Middle frontal gyrus (tissue), 1 donor: ENCODE measurements around the gene PNLIPRP1.

Experiments
- DNase-seq: peaks from one replicate; pipeline ENCODE4 v3.0.0-alpha.2; 2015; ENCODE audit warnings: low spot score; ENCODE audit errors: extremely low spot score

The PNLIPRP1 gene

DNA sequence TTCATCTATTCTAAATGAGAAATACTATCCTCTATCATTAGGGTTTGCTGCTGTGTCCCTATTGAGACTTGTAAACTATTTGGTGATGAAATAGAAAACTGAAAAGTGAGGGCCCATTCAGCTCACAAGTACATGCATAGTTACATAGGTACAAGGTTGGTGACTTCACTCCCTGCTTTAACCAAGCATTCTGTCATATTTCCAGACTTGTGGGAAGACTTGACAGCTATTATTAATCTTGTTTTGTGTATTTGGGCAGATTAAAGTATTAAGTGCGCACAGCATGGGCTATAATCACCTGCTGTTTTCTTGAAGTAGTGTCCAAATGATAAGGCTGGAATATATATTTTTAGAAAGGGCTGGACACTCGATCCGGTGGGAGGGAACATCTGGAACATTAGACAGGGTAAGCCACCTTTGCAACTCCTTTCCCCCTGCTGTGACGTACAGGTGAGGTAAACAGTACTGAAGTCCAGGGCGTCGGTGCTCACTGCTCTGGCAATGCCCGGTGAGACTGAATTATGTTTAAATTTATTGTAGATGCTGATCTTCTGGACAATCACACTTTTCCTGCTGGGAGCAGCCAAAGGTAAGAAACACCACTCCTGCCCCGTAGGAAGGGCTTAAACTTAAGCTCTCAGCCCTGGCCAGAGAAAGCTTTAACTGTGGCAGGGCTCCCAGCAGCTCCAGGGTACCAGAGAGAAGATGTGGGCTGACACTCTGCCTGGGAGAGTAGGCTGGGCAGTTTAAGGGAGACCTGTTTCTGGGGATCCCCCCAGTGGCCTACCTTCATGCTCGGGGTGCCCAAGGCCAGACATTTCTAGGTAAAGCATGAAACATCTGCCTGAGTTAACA lies at the start of gene PNLIPRP1:
Gene PNLIPRP1, plus strand, starts transcription at position 370 of the 855 bp plus-strand sequence. Its CDS starts 171 bp downstream, at position 541.
- DNase-seq = no peak

DNA sequence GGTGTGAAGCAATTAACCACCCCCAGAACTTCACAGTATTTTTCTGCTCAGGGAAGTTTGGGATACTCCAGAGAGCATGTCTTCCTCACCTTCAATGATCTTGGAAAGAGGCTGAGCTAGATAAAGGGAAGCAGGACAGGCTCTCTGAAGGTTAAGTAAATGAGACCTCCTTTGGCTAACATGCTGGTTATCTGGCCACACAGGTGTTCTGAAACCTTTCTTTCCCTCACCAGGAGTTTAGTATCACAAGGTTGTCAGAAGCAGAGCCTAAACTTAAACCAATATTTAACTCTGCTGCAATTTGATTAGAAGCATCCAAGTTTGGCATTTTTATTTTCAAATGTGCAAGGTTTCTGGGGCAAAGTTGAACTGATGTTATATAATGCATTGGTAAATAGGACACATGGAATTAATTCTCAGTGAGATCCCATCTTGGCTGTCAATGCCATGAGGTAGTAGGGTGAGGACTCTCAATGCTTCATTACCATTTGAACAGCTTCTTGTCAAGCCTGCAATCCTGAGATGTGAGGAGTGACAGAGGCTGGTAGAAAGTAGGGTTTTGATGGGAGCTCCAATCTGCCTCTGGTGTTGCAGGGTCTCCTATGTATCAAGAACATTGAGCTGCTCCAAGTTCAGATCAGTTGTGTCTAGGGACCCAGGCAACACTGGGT lies 48.6 kb upstream of the PNLIPRP1 start:
- DNase-seq = no peak

DNA sequence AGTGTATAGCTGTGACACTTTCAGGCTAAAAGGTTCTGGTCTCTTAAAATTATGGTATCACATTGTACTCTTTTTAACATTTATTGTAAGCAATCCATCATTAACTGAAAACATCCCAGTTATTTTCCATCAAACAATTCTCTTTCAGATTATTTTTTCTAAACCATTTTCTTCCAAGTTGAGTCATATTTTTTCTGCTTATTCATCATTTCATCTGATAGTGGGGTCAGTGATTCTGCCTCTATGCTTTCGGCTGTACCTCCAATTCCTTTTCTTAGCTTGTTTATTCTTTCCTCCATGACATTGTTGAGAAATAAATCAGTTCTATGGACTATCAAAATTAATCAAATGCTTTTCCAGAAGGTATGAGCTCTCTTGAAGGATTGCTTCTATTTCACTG lies 45.6 kb upstream of the PNLIPRP1 start:
- DNase-seq = no peak

DNA sequence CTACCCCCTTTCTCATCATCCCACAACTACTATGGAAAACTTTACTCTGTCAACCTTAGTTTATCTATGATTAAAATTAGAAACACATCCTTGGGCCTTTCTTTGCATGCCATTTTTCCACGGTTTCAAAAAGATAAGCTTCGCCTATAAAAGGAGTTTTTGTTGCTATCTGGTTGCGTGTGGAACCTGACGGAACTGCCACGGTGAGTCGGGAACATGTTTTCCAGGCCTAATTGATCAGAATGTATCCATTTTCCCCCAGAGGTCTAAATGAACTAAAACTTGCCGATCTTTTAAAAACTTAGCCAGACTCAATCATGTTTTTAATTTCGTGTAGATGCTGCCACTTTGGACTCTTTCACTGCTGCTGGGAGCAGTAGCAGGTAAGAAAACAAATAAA lies 45.0 kb upstream of the PNLIPRP1 start, which contains the start of gene PNLIP:
Gene PNLIP, plus strand, starts transcription at position 176 of the 400 bp plus-strand sequence. Its CDS starts 162 bp downstream, at position 338.
- no peak for DNase-seq

DNA sequence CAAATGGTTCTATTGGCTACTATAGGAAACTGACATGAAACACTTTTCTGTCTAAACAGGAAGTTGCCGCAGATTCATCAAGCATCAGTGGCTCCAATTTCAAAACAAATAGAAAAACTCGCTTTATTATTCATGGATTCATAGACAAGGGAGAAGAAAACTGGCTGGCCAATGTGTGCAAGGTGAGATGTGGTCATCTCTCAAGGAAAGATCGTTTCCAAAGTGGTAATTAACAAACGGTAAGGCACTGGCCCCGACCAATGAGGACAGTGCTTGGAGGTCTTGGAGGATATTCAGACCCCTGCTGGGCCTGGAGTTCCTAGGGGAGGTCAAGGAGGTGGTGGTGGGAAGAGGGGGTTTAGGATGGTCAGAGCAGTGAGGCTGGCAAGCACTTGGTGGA lies 42.5 kb upstream of the PNLIPRP1 start:
- DNase-seq = no peak

DNA sequence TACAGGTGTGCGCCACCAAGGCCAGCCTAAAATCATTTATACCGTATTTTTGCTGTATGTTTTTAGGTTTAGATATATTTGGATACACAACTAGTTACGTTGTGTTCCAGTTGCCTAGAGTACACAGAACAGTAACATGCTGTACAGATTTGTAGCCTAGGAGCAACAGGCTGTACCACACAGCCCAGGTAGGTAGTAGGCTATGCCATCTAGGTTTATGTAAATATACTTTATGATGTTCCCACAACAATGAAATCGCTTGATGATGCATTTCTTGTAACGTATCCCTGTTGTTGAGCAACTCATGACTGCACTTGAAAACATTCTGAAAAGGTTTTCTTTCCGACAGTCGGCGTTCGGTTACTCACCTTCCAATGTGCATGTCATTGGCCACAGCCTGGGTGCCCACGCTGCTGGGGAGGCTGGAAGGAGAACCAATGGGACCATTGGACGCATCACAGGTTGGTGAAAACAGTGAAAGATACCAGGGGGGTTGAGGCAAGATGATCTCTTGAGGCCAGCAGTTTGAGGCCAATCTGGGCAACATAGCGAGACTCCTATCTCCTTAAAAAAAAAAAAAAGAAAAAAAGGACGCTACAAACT lies 37.3 kb upstream of the PNLIPRP1 start:
- no peak for DNase-seq

DNA sequence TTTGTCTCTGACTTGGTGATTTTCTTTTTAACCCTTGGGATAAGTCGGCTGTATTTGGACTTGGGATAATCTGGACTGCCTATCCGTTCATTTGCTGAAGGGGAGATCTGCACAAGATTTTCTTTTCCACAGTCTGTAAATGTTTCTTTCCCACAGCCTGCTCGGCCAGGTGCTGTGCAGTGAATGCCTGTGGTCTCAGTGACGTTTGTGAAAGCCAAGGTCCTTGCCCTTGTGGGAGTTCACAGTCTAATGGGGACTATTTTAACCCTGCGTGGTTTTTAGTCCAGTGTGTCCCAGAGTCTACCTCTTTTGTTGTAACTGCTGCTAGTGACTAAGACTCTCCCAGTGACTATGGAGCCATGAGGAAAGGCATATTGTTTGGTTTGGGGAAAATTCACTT lies 36.1 kb upstream of the PNLIPRP1 start:
- DNase-seq = no peak

DNA sequence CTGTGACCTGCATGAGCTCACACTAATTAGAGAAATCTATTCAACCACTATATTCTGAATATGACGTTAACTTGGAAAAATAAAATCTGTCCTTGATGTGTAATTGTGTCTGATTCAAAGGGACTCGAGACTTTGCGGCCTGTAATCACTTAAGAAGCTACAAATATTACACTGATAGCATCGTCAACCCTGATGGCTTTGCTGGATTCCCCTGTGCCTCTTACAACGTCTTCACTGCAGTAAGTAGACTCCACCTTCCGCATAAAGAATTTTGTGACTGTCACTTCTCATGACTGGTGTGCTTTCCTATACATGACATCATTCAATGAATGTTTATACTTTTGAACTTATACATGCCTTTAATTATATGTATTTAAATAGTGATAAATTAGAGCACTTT lies 34.9 kb upstream of the PNLIPRP1 start:
- no peak for DNase-seq

DNA sequence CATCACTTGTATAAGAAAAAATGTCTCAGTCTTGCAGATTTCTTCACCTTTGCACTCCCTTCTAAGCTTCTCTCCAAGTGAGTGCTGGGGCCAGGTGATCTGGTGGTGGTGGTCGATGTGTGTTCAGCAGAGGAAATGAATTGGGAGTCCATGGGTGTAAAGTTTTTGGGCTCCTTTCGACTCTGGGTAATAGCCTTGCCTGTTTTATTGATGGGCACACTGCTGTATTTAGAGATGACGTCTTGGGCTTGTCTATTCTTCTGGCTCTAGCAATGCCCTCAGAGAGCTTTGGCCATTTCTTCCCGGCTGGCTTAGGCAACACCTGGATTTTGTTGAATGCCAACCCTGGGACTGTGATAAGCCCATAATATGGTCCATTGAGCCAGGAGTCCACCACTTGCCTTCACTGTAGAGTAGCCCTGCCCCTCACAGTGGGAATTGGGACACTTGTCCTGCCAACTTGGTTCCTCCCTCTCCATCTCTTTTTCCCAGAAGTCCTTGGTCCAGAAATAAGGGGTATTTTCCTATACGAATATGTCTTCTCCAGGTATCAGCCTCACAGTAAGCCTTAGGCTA lies 33.4 kb upstream of the PNLIPRP1 start:
- DNase-seq = no peak

DNA sequence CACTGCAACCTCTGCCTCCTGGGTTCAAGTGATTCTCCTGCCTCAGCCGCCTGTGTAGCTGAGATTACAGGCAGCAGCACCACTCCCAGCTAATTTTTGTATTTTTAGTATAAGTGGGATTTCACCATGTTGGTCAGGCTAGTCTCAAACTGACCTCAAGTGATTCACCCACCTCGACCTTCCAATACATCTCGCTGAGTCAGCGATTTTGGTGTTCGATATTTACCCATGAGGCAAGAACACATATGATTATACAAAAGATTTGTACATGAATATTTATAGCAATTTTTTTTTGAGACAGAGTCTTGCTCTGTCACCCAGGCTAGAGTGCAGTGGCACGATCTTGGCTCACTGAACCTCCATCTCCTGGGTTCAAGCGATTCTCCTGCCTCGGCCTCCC lies 25.2 kb upstream of the PNLIPRP1 start:
- no peak for DNase-seq

DNA sequence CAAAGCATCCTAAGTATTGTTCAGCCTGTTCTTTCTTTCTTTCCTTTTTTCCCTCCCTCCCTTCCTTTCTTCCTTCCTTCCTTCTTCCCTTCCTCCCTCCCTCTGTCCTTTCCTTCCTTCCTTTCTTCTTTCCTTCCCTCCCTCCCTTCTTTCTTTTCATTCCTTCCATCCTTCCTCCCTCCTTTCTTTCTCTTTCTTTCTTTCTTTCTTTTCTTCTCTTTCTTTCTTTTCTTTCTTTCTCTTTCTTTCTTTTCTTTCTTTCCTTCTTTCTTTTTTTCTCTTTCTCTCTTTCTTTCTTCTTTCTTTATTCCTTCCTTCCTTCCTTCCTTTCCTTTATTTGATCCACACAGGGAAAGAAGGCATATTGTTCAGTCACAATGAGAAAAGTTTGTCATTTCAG lies 23.8 kb upstream of the PNLIPRP1 start:
- DNase-seq = no peak

DNA sequence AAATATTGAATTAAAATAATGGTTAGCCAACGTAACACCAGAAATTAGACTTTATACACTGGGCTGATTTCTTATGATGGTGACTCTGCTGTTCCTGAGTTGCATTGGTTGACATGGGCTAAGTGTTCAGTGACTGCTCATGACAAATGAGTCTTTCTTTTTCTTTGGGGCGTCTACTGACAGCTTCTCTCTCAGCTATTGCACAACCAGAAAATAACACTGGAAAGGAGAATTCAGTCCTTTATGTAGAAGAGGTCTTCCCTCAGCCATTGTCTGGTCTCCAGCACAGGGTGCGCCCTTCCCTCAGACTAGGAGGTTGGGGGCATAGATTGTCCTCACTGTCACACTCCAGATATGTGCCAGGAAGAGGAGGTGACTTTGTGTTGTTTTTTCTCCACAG lies 23.4 kb upstream of the PNLIPRP1 start:
- no peak for DNase-seq

DNA sequence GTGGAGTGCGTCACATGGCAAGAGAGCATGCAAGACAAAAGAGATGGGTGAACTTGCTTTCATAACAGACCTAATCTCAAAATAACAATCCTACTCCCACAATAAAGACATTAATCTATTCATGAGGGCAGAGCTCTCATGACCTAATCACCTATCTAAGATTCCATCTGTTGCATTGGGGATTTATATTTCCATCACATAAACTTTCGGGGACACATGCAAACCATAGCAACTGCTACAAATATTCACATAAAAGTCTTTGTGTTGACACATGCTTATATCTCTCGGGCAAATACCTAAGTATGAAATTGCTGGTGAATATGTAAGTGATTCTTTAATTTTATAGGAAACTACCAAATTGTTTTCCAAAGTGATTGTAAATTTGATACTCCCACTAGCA lies 16.0 kb upstream of the PNLIPRP1 start:
- no peak for DNase-seq

DNA sequence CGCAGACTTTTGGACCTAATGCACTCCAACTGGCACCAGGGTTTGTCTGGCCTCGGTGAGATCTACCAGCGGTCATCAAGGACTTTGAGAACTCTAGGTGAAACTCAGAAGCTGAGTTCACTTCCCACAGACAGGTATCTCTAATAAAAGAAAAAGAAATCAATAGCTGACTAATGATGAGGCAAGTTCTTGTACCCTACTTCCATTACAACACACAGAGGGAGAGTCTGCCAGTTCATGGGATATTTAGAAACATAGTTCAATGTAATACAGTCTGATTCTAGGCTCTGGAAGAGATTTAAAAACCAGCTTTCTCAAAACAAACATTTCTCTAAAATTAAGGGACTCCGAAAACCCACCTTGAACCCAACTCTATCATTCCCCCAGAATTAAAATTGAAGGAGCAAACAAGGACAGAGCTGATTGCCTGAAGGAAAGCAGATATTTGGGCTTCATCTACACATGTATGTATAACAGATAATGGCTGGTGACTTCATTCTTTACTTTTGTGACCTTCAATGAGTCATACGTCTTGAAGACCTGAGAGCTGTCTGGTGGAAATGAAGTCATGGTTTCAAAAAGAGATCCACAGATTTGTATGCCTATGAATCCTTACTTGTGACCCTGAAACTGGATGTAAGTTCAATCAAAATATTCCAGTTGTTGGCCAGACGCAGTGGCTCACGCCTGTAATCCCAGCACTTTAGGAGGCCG lies 2.7 kb upstream of the PNLIPRP1 start:
- DNase-seq = no peak

DNA sequence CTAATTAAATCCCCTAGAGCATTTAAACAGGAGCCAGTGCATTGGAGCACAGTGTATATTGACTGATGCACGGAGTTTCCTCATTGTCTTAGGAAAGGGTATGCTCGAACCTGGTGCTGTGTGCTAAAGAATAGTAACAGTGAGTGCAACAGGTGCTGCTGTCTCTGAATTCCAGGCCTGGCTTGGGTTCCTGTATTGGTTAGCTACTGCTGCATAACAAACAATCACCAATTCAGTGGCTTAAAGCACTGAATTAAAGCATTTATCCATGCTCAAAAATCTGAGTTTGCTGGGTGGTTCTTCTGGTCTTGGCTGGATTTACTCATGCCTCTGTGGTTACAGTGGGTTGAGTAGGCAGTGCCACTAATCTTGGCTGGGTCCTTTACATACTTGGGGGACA lies 1.8 kb upstream of the PNLIPRP1 start:
- no peak for DNase-seq

DNA sequence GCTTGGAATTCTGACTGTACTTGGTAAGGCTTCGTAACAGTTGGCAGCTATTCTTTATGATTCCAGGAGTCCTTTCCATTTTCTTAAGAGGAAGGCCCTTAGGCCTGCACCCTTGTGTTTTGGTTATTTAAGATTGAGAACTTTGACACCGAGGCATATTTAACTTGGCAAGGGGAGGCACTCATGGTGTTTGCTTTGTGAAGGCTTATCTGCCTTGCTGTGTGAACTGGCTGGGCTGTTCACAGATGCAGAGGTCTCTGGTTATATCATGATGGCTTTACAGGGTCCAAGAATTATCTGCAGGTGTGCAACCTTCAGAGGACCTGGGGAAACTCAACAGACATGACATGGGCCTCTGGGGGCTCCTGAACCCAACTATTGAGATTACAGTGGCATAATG lies 833 bp upstream of the PNLIPRP1 start:
- DNase-seq = no peak

DNA sequence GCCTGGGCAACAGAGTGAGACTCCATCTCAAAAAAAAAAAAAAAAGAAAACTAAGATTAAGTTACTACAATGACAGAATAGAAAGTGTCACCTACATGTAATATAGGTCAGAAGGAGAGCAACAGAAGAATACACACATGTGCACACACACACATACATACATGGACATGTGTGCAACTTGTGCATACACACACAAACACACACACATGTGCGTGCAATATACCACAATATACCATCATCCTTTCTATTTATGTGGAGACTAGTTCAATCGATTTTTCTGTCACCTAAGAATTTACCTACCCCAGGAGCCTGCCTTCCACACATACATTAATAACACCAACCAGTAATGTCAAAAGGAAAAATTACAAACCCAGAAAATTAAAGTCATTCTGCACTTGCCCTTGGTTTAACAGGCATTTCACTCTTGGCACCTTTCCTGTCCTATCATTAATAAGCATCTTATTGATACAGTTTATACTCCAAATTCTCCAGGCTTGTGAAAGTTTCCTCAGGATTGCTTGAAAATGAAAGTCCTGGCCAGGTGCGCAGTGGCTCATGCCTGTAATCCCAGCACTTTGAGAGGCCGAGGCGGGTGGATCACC lies 2.5 kb downstream of the PNLIPRP1 start:
- DNase-seq = no peak

DNA sequence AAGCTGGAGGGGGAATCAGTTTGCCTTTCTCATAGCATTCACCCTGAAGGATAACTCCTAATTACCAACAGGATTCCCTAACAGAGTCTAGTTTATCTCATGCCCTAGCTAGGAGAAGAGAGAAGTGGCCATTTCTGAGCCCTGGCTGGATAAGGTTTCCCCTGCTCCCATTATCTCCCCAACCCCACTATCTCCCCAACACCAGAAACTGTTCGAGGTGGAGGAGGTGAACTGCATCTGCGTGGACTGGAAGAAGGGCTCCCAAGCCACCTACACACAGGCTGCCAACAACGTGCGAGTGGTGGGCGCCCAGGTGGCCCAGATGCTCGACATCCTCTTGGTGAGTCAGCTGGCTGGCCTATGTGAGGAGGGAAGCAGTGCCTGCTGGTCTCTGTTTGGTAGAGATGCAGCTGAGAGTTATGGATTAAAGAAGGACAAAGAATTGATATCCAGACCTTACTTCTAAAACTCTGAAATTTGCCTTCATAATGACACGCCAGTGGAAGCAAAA lies 3.8 kb downstream of the PNLIPRP1 start:
- no peak for DNase-seq

DNA sequence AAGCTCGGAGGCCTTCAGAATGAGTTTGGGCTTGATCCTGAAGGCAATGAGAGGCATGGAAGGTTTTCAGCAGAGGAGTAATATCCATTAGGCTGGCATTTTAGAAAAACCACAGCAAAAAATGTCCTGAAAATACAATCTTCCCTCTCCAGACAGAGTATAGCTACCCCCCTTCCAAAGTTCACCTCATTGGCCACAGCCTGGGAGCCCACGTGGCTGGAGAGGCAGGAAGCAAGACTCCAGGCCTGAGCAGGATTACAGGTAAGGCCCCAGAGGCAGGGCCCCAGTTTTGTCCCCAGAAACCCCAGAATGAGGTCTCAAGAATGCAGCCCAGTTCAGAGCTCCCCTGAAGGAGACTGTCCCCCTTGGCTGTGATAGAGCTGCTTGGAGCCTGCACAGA lies 5.3 kb downstream of the PNLIPRP1 start:
- no peak for DNase-seq

DNA sequence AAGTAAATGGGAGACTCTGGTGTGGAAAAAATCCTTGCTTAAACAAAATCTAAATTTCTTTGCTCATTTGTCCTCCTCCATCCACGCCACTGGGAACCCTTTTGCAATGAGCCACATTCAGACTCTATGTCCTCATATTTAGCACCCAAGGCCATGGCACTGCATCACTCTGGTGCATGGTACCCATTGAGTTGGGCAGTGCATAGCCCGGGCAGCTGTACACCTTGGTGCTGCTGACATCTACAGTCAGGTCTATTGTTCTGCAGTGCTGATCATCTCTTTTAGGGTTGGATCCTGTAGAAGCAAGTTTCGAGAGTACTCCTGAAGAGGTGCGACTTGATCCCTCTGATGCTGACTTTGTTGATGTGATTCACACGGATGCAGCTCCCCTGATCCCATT lies 6.8 kb downstream of the PNLIPRP1 start:
- DNase-seq = no peak

DNA sequence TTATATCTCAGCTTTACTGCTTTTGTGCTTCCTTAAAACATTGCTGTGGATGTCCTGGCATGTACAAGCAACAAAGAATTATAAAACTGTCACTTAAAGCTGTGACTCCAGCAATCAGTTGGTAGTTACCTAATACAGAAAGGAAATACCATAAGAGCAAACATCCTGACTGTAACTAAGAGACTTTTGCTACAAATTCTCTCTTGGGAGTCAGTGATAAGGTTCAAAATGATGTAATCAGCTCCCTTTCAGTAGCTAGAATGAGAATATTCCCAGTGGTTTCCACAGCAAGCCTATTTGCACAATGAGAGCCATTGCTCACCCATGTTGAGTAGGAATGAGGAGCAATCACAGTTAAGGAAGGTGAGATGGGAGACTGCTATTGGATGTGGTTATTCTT lies 7.6 kb downstream of the PNLIPRP1 start:
- no peak for DNase-seq
